ENCODE data around the gene TMEM8B. TPM values are rescaled to one million over a fixed set of nuclear protein-coding genes. Genes with fewer than 3 reads are reported as not detected.

The TMEM8B gene
- total and polyA plus RNA-seq, 10 donors = 2.9 to 9.8 (median 6.2) TPM

DNA sequence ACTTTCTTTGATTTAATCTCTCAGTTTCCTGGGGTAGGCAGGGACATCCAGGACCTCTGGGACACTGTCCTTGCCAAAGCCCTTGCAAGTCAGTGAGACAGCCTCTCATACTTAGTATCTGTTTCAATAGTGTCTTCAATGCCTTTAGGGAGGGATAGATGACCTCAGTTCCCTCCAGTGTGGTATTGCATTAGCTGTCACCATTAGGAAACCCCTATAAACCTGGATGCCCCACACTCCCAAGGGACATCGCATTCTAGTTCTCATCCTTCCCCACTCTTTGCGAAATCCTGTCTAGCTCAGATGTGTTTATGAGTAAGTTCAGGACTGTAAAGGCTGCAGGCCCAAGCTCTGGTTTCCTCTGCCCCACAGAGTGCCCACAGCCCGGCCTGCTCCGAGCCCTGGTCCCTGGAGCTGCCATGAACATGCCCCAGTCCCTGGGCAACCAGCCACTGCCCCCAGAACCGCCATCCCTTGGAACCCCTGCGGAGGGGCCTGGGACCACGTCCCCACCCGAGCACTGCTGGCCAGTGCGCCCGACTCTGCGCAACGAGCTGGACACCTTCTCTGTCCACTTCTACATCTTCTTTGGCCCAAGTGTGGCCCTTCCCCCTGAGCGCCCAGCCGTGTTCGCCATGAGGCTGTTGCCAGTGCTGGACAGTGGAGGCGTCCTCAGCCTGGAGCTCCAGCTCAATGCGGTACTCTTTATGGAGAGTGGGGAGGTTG lies 13.2 kb downstream of the TMEM8B start:
- TF ChIP-seq POLR2AphosphoS5 (IDR thresholded peaks at IDR 0.05) (no peak), POLR2A (IDR thresholded peaks at IDR 0.05) (no peak)
- TF ChIP-seq, protein P1, sequence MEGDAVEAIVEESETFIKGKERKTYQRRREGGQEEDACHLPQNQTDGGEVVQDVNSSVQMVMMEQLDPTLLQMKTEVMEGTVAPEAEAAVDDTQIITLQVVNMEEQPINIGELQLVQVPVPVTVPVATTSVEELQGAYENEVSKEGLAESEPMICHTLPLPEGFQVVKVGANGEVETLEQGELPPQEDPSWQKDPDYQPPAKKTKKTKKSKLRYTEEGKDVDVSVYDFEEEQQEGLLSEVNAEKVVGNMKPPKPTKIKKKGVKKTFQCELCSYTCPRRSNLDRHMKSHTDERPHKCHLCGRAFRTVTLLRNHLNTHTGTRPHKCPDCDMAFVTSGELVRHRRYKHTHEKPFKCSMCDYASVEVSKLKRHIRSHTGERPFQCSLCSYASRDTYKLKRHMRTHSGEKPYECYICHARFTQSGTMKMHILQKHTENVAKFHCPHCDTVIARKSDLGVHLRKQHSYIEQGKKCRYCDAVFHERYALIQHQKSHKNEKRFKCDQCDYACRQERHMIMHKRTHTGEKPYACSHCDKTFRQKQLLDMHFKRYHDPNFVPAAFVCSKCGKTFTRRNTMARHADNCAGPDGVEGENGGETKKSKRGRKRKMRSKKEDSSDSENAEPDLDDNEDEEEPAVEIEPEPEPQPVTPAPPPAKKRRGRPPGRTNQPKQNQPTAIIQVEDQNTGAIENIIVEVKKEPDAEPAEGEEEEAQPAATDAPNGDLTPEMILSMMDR (IDR thresholded peaks at IDR 0.05 in 8 of 11, conservative IDR thresholded peaks at IDR 0.05 in 3 of 11) = no peak
- no peak overlapping the region for H3K27ac ChIP-seq
- H3K9me3 ChIP-seq = no peaks in the 10 kb centered on the region
- intact Hi-C loops (cut with DNase I; ENCODE audit: low total_unique reads) = loop anchor here (10.0 kb wide), 1 partner anchor 53 kb away; no protein-coding TSS in a partner anchor
- peak; percentile 69 for DNase-seq
- peaks cover 0 to 32% (median 0%) of the 10 kb centered on the region in 7 donors for H3K27me3 ChIP-seq (replicated peaks in 1 of 7)
- peaks cover 0 to 9% (median 0%) of the 10 kb centered on the region in 6 donors for H3K36me3 ChIP-seq
- peaks cover 20 to 64% (median 48%) of the 10 kb centered on the region in 6 donors for H3K4me1 ChIP-seq
- 91 to 96% (median 92%) methylated on average over 14 to 17 of the region's 17 CpGs for WGBS, 5 donors
- no peak overlapping the region for H3K4me3 ChIP-seq

DNA sequence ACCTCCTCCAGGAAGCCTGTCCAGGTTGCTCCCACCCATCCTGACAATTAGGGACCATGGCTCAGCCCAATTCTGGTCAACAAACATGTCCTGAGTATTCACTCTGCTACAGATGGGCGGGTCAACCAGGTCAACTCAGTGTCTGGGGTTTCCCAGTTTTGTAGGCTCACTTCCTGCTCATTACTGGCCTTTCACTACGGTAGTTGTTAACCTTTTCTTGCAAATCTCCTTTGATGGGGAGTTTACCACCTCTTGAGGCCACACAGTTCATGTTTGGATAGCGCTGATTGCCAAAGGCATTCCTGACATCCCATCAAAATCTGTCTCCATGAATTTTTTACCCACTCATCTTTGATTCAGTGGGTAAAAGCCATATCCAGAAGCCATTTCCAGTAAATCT lies 13.8 kb downstream of the TMEM8B start:
- H3K36me3 ChIP-seq = peaks cover 0 to 13% (median 0%) of the 10 kb centered on the region in 6 donors
- no peak overlapping the region for H3K4me3 ChIP-seq
- H3K4me1 ChIP-seq = peaks cover 25 to 70% (median 55%) of the 10 kb centered on the region in 6 donors
- H3K27me3 ChIP-seq (replicated peaks in 1 of 7) = peaks cover 0 to 32% (median 0%) of the 10 kb centered on the region in 7 donors
- no peak overlapping the region for H3K27ac ChIP-seq
- TF ChIP-seq POLR2A (IDR thresholded peaks at IDR 0.05) = no peak
- TF ChIP-seq POLR2AphosphoS5 (IDR thresholded peaks at IDR 0.05) = no peak
- TF ChIP-seq, protein P1 (IDR thresholded peaks at IDR 0.05 in 8 of 11, conservative IDR thresholded peaks at IDR 0.05 in 3 of 11) = no peak
- intact Hi-C loops (cut with DNase I; ENCODE audit: low total_unique reads) = loop anchor here (10.0 kb wide), 1 partner anchor 52 kb away; no protein-coding TSS in a partner anchor
- H3K9me3 ChIP-seq = no peaks in the 10 kb centered on the region
- WGBS, 5 donors = 52 to 78% (median 71%) methylated on average over 3 of the region's 3 CpGs
- no peak for DNase-seq

DNA sequence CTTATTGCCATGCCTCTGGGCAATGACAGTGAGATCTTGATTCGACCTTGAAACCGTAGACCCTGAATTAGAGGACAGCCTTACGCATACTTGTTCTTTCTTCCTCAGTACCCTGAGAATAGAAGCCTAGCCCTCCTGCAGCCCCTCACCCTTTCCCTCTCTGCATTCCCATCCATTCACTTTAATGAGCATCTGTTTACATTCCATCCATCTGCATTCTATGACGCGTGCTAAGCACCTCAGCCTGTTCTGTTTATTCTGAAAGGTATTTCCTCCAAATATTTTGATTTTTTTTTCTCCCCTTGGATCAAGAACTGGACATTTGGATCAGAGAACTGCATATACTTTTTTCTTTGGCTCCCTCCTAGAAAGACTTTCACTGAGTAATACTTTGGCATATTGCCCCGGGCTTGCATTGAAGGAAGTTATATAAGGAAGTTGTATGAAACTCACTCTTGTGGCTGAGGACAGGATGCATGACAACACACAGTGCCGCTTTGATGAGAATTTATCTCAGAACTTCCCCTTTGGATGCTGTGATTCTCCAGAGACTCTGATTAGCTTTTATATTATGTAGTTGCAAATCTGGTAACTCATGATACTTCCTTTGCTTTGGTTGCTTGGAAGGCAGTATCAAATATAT lies 15.7 kb downstream of the TMEM8B start:
- Histone ChIP-seq H3K4me1 (peaks cover 29 to 87% (median 62%) of the 10 kb centered on the region in 6 donors), H3K4me3 (no peak overlapping the region), H3K27me3 (replicated peaks in 1 of 7) (peaks cover 0 to 31% (median 0%) of the 10 kb centered on the region in 7 donors), H3K36me3 (peaks cover 0 to 13% (median 0%) of the 10 kb centered on the region in 6 donors), H3K9me3 (no peaks in the 10 kb centered on the region), H3K27ac (peak overlapping the region in 7 of 8 donors; percentile 24 to 64 (median 43))
- intact Hi-C loops (cut with DNase I; ENCODE audit: low total_unique reads) = loop anchor here (10.0 kb wide), 1 partner anchor 50 kb away; no protein-coding TSS in a partner anchor
- TF ChIP-seq POLR2AphosphoS5 (IDR thresholded peaks at IDR 0.05) = peak in 1 of 3 donors; percentile 72
- TF ChIP-seq, protein P1 (IDR thresholded peaks at IDR 0.05 in 8 of 11, conservative IDR thresholded peaks at IDR 0.05 in 3 of 11) = no peak
- DNase-seq = no peak
- WGBS, 5 donors = 41 to 52% (median 43%) methylated on average over 7 of the region's 7 CpGs
